SJCRH30 (cell line): ENCODE measurements around the gene PRG3. TPM values are rescaled to one million over a fixed set of nuclear protein-coding genes. Genes with fewer than 3 reads are reported as not detected.
"Not testable (repeated sequence)": the region's sequence is repeated elsewhere in the genome, so short reads cannot be mapped to it uniquely, and the experiment has no call there.

Experiments used
- DNase-seq, 2 experiments: peaks; one replicate each; pipeline ENCODE4 v3.0.0-alpha.2; 2015 to 2020
- H3K27ac ChIP-seq: fragments of 250-450 bp; sonication (Bioruptor Pico); 2 replicates; pipeline ENCODE4 v1.5.1; 2020; ENCODE audit warnings: mild to moderate bottlenecking, moderate library complexity
- H3K27me3 ChIP-seq: fragments of 250-450 bp; sonication (Bioruptor Pico); 2 replicates; pipeline ENCODE4 v1.5.1; 2020; ENCODE audit warnings: mild to moderate bottlenecking, moderate library complexity
- H3K36me3 ChIP-seq: fragments of 250-450 bp; sonication (Bioruptor Pico); 2 replicates; pipeline ENCODE4 v1.5.1; 2020; ENCODE audit warnings: mild to moderate bottlenecking, moderate library complexity
- H3K4me1 ChIP-seq: fragments of 250-450 bp; sonication (Bioruptor Pico); 2 replicates; pipeline ENCODE4 v1.5.1; 2020; ENCODE audit warnings: mild to moderate bottlenecking, moderate library complexity
- H3K4me3 ChIP-seq: fragments of 250-450 bp; sonication (Bioruptor Pico); 2 replicates; pipeline ENCODE4 v1.5.1; 2020; ENCODE audit warnings: mild to moderate bottlenecking, moderate library complexity
- H3K9me3 ChIP-seq: fragments of 250-450 bp; sonication (Bioruptor Pico); replicated peaks from 2 replicates; pipeline ENCODE4 v1.5.1; 2020; ENCODE audit warnings: mild to moderate bottlenecking, moderate library complexity
- total RNA-seq: library from RNA; depleted of rRNA; stranded (reverse); fragments of >200 nt; shearing (Covaris generic); gene quantifications from 2 replicates; pipeline ENCODE4 v1.2.3, GENCODE V29; 2014; rRNA removed

Gene PRG3
- total RNA-seq, 1 experiment from 2014 or later = not detected

GRCh38 chr11:57336856-57337255 lies 44.1 kb downstream of the PRG3 start:
- not testable (repeated sequence) for H3K27ac ChIP-seq, H3K4me3 ChIP-seq, DNase-seq, H3K27me3 ChIP-seq, H3K9me3 ChIP-seq
- H3K4me1 ChIP-seq = peaks cover 10% of the 10 kb centered on the region
- peaks cover 24% of the 10 kb centered on the region for H3K36me3 ChIP-seq

GRCh38 chr11:57336111-57336666 lies 44.8 kb downstream of the PRG3 start:
- Histone ChIP-seq H3K4me3 (peak overlapping the region; percentile 84), H3K9me3 (no peaks in the 10 kb centered on the region), H3K36me3 (peaks cover 31% of the 10 kb centered on the region), H3K27ac (peak overlapping the region; percentile 42), H3K27me3 (no peaks in the 10 kb centered on the region; the same call in 1 of the 2 replicates), H3K4me1 (peaks cover 10% of the 10 kb centered on the region)
- no peak for DNase-seq

- H3K4me3 ChIP-seq = peak within 1 kb of the TSS; percentile 84
- no peaks in the 10 kb centered on the region for H3K9me3 ChIP-seq
- H3K4me1 ChIP-seq = peaks cover 10% of the 10 kb centered on the region
- peak within 1 kb of the TSS; percentile 79 for H3K27ac ChIP-seq
- no peaks in the 10 kb centered on the region; the same call in 1 of the 2 replicates for H3K27me3 ChIP-seq
- peaks cover 37% of the 10 kb centered on the region for H3K36me3 ChIP-seq
- DNase-seq = peak; percentile 93
Observed at GRCh38 chr11:57335343-57336110, 45.4 kb downstream of the PRG3 start, which contains the start of gene SSRP1. SSRP1 (minus strand) TSS chr11:57335892; CDS start chr11:57335121, 771 bp downstream.

- no peak for DNase-seq
- H3K4me1 ChIP-seq = peaks cover 10% of the 10 kb centered on the region
- peak overlapping the region; percentile 79 for H3K27ac ChIP-seq
- H3K4me3 ChIP-seq = peak overlapping the region; percentile 84
- H3K36me3 ChIP-seq = peaks cover 43% of the 10 kb centered on the region
- no peaks in the 10 kb centered on the region for H3K9me3 ChIP-seq
- no peaks in the 10 kb centered on the region for H3K27me3 ChIP-seq
Observed at GRCh38 chr11:57335023-57335342, 46.0 kb downstream of the PRG3 start.

- H3K4me1 ChIP-seq = peaks cover 10% of the 10 kb centered on the region
- no peaks in the 10 kb centered on the region for H3K27me3 ChIP-seq
- no peak overlapping the region for H3K4me3 ChIP-seq
- peaks cover 64% of the 10 kb centered on the region for H3K36me3 ChIP-seq
- no peak for DNase-seq
- no peaks in the 10 kb centered on the region for H3K9me3 ChIP-seq
- no peak overlapping the region for H3K27ac ChIP-seq
Observed at GRCh38 chr11:57332694-57333440, 48.1 kb downstream of the PRG3 start.

GRCh38 chr11:57331720-57332119 lies 49.2 kb downstream of the PRG3 start:
- H3K27me3 ChIP-seq = no peaks in the 10 kb centered on the region
- H3K4me3 ChIP-seq = no peak overlapping the region
- no peak for DNase-seq
- H3K27ac ChIP-seq = no peak overlapping the region
- H3K36me3 ChIP-seq = peaks cover 75% of the 10 kb centered on the region
- no peaks in the 10 kb centered on the region for H3K9me3 ChIP-seq
- peaks cover 10% of the 10 kb centered on the region for H3K4me1 ChIP-seq

GRCh38 chr11:57330029-57330428 lies 50.9 kb downstream of the PRG3 start:
- Histone ChIP-seq H3K4me3 (no peak overlapping the region), H3K27me3 (no peaks in the 10 kb centered on the region), H3K36me3 (peaks cover 82% of the 10 kb centered on the region), H3K4me1 (peaks cover 11% of the 10 kb centered on the region), H3K27ac (no peak overlapping the region), H3K9me3 (no peaks in the 10 kb centered on the region)
- DNase-seq = no peak

GRCh38 chr11:57327721-57328120 lies 53.2 kb downstream of the PRG3 start:
- Histone ChIP-seq H3K27ac (no peak overlapping the region), H3K9me3 (no peaks in the 10 kb centered on the region), H3K4me1 (peaks cover 13% of the 10 kb centered on the region), H3K4me3 (no peak overlapping the region), H3K27me3 (no peaks in the 10 kb centered on the region), H3K36me3 (peaks cover 66% of the 10 kb centered on the region)
- no peak for DNase-seq

Other genes with a start within 250 kb of the PRG3 start
- gene LRRC55, start 199.2 kb downstream of the PRG3 start, total RNA-seq = not detected in 2 replicates
- gene APLNR, start 143.9 kb downstream of the PRG3 start, total RNA-seq = 0.08 and 0.13 TPM in 2 replicates
- gene TNKS1BP1, start 56.2 kb downstream of the PRG3 start, total RNA-seq = 53.5 and 70.9 TPM in 2 replicates
- gene SSRP1, start 45.3 kb downstream of the PRG3 start, total RNA-seq = 248 and 249 TPM in 2 replicates
- not detected in 2 replicates for gene P2RX3, start 42.8 kb downstream of the PRG3 start, total RNA-seq
- gene PRG2, start 9.5 kb upstream of the PRG3 start, total RNA-seq = not detected in 2 replicates
- gene SLC43A3, start 46.0 kb upstream of the PRG3 start, total RNA-seq = 0.12 TPM in 1 of 2 replicates, not detected in the other
- 0.26 and 0.35 TPM in 2 replicates for gene RTN4RL2, start 79.4 kb upstream of the PRG3 start, total RNA-seq
- gene SLC43A1, start 134.6 kb upstream of the PRG3 start, total RNA-seq = 8.8 and 9.5 TPM in 2 replicates
- gene TIMM10, start 149.6 kb upstream of the PRG3 start, total RNA-seq = 93.2 and 147 TPM in 2 replicates
- 4.5 and 5.6 TPM in 2 replicates for gene SMTNL1, start 156.4 kb upstream of the PRG3 start, total RNA-seq
- gene UBE2L6, start 186.5 kb upstream of the PRG3 start, total RNA-seq = 36.9 and 39.9 TPM in 2 replicates
- gene SERPING1, start 216.5 kb upstream of the PRG3 start, total RNA-seq = 12.3 and 13.8 TPM in 2 replicates